Glomerular endothelial cell (primary cell): ENCODE data around the gene CLPX. TPM values are rescaled to one million over a fixed set of nuclear protein-coding genes. Genes with fewer than 3 reads are reported as not detected.
"Not testable (repeated sequence)": the region's sequence is repeated elsewhere in the genome, so short reads cannot be mapped to it uniquely, and the experiment has no call there.

ENCODE experiments used
- DNase-seq: peaks from one replicate; pipeline ENCODE4 v3.0.0-alpha.2; 2011; ENCODE audit warnings: low read depth, low spot score; ENCODE audit errors: extremely low read depth
- total RNA-seq: library from RNA; depleted of rRNA; stranded (reverse); fragments of >200 nt; gene quantifications from 2 replicates; pipeline ENCODE4 v1.2.3, GENCODE V29; 2015

The CLPX gene
- total RNA-seq, 1 donor from 2014 or later: 37.9 TPM

DNA sequence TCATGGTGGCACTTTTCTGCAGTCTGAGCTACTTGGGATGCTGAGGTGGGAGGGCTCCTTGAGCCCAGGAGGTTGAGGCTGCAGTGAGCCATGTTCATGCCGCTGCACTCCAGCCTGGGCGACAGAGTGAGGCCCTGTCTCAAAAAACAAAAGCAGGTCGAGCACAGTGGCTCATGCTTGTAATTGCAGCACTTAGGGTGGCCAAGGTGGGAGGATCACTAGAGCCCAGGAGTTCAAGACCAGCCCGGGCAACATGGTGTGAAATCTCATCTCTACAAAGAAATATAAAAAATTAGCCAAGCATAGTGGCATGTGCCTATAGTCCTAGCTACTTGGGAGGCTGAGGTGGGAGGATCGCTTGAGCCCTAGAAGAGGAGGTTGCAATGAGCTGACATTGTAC lies 80.1 kb downstream of the CLPX start:
- DNase-seq: no peak

DNA sequence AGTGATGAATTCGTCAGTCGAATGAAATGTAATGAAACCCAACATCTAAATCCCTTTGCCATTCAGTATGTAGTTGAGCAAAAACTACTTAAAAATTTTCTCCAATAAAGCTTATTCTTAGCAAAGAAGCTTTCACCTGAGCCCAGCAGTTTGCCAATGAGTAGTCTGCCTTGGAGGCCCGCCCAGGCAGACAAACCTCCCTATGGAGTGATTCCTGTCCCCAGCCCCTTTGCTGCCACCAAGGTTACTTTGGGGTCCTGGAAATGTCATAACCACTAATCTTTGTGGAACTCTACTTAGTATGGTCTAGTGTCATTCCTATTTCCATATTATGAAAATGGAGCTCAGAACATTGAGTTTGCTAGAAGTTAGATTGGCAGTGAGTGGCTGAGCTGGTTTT lies 82.2 kb downstream of the CLPX start:
- DNase-seq: no peak

DNA sequence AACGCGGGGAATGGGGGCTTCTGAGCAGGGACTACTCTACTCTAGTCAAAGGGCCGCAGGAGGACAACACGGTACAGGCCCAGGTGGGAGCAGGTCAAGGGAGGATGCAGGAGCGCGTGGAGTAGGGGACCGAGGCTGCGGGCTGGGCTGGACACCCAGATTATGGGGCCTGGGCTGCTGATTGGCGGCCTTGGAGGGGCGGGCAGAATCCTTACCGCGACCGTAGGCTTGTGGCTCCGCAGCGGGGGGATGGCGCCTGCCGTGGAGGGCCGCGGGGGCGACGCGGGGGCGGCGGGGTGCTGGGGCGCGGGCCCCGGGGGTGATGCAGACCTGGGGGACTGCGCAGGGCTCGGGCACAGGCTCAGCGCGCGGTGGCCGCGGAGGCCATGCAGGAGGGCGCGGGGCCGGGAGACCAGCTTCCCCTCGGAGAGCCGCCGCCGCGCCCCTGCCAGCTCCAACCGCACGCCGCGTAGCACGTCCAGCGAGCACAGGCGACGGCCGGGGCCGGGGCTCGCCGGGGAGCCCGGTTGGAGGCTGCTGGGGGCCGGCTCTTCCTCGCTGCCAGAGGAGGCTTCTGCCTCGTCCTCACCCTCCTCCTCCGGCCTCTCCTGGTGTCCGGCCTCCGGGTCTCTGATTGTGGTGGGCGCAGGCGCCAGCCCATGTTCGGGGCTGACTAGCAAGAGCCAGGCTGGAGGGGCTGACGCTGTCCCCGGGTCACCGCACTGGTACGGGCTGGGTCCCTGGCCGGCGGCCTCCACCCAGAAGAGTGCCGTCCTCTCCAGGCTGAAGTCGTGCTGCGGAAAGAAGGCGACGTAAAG lies 83.0 kb downstream of the CLPX start:
- DNase-seq: no peak

DNA sequence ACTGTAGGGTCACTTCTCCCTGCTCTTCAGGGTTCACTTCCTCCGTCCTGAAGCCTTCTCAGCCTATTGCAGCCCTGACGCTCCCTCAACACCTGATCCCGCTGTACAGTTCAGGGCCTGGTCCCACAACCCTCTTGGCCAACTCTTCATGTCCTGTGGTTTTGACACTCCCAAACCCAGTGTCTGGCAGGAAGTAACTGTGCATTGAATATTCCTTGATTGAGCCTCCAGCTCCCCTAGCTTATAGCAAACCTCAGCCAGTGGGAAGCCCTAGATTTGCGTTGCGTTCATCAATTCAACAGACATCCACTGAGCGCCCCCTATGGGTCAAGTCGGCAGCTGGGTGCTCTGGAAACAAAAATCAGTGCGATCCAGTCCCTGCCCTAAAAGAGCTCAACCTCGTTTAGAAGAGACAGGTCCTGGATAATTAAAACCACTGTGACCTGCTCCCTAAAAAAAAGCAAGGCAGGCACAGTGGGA lies 83.7 kb downstream of the CLPX start:
- DNase-seq: peak; percentile 18

DNA sequence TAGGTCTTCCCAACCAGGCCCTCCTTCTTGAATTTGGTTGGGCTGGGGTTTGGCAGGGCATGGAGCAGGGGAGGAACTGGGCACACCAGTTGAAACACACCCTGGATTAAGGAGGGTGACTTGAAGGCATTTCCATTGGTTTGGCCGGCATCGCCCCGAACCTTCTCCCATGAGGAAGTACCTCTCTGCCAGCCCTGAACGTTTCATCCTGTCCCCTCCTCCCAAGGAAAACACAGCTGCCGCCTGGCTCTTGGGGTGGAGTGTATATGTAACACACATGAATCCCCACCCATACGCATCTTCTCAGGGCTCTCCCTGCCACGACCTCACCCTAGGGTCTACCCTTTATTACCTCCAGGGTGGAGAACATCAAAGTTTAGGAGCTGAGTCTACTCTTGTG lies 84.7 kb downstream of the CLPX start:
- no peak for DNase-seq

DNA sequence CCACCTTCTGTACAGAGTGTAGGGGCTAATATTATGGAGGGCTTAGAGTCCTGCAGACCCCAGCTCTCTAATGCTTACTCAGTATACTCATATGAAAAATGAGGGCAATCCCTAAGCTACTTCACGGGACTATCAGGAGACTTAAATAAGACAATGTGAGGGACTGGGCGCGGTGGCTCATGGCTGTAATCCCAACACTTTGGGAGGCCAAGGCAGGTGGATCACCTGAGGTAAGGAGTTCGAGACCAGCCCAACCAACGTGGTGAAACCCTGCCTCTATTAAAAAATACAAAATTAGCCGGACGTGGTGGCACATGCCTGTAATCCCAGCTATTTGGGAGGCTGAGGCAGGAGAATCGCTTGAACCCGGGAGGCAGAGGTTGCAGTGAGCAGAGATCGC lies 85.3 kb downstream of the CLPX start:
- DNase-seq: not testable (repeated sequence)

DNA sequence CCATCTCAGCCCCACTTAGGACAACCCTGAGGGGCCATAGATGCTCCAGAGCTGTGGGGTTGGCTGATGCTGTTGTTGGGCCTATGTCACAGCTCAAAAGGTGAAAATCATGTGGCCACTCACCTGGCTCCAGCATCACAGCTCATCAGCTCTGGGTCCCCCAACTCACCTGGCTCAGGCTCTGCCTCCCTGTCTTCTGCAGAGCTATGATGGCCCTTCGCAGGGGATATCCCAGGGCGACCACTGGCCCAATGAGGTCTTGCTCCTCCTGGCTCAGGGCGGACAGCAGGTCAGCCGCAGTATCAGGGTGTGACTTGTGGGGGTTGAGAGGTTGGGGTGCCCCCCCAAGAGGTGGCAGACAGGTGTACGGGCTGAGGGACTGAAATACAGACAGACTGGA lies 85.8 kb downstream of the CLPX start:
- DNase-seq: no peak

Other genes with a start within 250 kb of the CLPX start
- gene SPG21, start 195.4 kb downstream of the CLPX start, total RNA-seq: 97.1 and 102 TPM in 2 replicates
- gene MTFMT, start 155.7 kb downstream of the CLPX start, total RNA-seq: 18.2 and 22.4 TPM in 2 replicates
- gene SLC51B, start 140.0 kb downstream of the CLPX start, total RNA-seq: not detected in 2 replicates
- not detected in 2 replicates for gene RASL12, start 117.4 kb downstream of the CLPX start, total RNA-seq
- not detected in 2 replicates for gene KBTBD13, start 108.6 kb downstream of the CLPX start, total RNA-seq
- 0.53 and 1.6 TPM in 2 replicates for gene UBAP1L, start 70.1 kb downstream of the CLPX start, total RNA-seq
- gene PDCD7, start 51.5 kb downstream of the CLPX start, total RNA-seq: 16.6 and 18.1 TPM in 2 replicates
- gene CILP, start 26.1 kb upstream of the CLPX start, total RNA-seq: 0.12 TPM in 1 of 2 replicates, not detected in the other
- gene PARP16, start 101.5 kb upstream of the CLPX start, total RNA-seq: 4.0 and 9.0 TPM in 2 replicates
- not detected in 2 replicates for gene RNU5A-1, start 110.7 kb upstream of the CLPX start, total RNA-seq
- gene RNU5B-1, start 119.3 kb upstream of the CLPX start, total RNA-seq: not detected in 2 replicates
- gene IGDCC3, start 192.7 kb upstream of the CLPX start, total RNA-seq: 0.41 TPM in 1 of 2 replicates, not detected in the other
- 0.29 and 1.4 TPM in 2 replicates for gene IGDCC4, start 237.6 kb upstream of the CLPX start, total RNA-seq